Mucosa of stomach (tissue), 1 donor: ENCODE data around the gene LASP1.

Source experiments
- H3K27me3 ChIP-seq: one replicate; pipeline ENCODE4 v1.7.0; 2013; ENCODE audit warnings: mild to moderate bottlenecking, low read length; ENCODE audit not compliant: control insufficient read depth, insufficient read depth
- H3K36me3 ChIP-seq: one replicate; pipeline ENCODE4 v1.7.0; 2013; ENCODE audit warnings: low read length; ENCODE audit not compliant: control insufficient read depth, insufficient read depth
- H3K4me1 ChIP-seq: one replicate; pipeline ENCODE4 v1.7.0; 2013; ENCODE audit warnings: mild to moderate bottlenecking, low read length; ENCODE audit not compliant: control insufficient read depth, insufficient read depth
- H3K4me3 ChIP-seq: one replicate; pipeline ENCODE4 v1.7.0; 2013; ENCODE audit warnings: low read length
- H3K9ac ChIP-seq: one replicate; pipeline ENCODE4 v1.7.0; 2013; ENCODE audit warnings: mild to moderate bottlenecking, low read length, moderate library complexity
- H3K9me3 ChIP-seq: one replicate; pipeline ENCODE4 v1.7.0; 2013; ENCODE audit warnings: mild to moderate bottlenecking, low read length, moderate library complexity; ENCODE audit not compliant: control insufficient read depth
- donor health status: Pancreatic carcinoma.

LASP1 gene

DNA sequence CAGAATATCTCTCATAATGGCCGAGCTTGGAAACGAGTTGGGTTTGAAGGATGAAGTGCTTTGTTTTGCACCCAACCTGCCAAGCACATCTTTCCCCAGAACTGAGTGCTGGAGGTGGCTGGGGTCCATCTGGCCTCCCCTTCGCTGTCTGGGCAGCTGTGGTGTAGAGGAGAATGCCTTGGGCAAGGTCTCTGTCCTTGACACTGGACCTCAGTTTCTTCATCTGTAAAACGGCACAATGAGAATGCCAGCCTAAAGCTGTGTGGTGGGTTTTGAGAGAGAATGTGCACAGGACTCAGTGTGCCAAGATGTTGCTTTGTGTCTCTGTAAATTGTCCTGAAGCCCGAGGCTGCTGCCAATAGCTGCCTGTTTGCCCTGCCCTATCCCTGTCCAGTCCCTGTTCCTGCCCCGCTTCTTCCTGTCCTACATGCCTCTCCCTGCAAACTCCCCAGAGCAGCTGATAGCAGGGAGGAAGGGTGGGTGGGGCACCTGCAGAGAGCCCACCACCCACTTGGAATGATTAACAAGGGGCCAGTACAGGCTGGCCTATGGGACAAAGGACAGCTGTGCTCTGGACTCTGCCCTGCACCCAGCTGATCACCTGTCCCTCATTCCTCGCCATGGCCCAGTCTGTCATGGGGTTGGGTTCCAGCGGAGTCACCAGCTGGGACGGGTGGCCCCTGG, 15.3 kb downstream of the LASP1 start:
- Histone ChIP-seq H3K27me3 (no peaks in the 10 kb centered on the region), H3K4me3 (no peak overlapping the region), H3K4me1 (peaks cover 83% of the 10 kb centered on the region), H3K9me3 (no peaks in the 10 kb centered on the region), H3K9ac (peak overlapping the region; percentile 30), H3K36me3 (peaks cover 29% of the 10 kb centered on the region)

DNA sequence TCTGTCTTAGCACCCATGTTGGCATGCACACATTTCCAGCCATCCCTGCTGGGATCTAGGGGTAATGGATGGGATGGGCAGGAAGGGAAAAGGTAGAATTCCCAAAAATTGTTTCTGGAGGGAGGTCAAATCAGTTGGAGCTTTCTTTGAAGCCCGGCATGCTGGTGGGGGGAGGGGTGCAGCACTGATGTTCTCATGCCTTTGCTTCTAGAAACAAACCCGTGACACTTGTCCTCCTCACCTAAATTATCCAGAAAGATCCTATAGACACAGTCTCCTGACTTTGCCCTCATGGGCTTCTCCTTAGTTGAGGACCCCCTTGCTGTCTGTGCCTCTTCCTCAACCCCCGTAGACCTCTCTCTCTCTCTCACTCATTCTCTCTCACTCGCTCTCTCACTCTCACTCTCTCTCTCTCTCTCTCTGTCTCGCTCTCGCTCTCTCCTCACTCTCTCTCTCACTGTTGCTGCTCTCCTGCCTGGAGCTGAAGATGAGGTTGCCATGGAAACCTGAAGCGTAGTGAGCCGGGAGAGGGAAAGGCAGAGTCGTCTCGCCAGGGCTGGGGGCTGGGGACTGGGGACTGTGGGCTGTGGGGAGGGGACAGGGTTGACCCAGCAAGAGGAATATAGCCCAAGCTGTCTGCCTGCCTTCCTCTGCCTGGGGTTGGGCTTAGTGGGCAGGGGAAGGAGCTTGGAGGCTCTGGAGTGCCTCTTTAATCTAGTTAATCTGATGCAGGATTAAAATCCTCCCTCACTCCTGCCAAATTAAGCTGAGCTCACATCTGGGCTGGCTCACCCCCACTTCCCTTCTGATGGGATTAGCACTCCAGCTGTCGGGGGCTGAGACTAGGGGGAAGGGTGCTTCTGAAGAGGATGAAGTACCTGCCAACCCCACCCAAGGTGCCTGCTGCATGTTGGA, 16.1 kb downstream of the LASP1 start:
- H3K9ac ChIP-seq = peak overlapping the region; percentile 20

DNA sequence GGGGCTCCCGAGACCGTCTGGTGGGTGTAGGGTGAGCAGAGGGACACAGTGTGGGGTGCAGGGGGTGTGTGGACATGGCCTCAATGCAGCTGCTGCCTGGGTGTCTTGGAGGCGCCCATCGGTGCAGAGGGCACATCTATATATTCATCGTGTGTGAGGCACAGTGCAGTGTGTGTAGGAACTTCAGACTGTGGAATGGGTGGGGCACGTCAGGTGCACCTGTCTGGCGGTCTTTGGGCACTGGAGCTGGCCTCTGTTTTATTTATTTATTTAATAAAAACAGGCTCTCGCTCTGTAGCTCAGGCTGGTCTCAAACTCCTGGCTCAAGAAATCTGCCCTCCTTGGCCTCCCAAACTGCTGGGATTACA, 16.8 kb downstream of the LASP1 start:
- Histone ChIP-seq H3K4me3 (no peak overlapping the region), H3K4me1 (peaks cover 75% of the 10 kb centered on the region), H3K27me3 (no peaks in the 10 kb centered on the region), H3K9ac (peak overlapping the region; percentile 20), H3K36me3 (peaks cover 29% of the 10 kb centered on the region), H3K9me3 (no peaks in the 10 kb centered on the region)

More for the DNA sequence above, 16.1 kb downstream of the LASP1 start:
- Histone ChIP-seq H3K9me3 (no peaks in the 10 kb centered on the region), H3K4me3 (no peak overlapping the region), H3K27me3 (no peaks in the 10 kb centered on the region), H3K36me3 (peaks cover 29% of the 10 kb centered on the region), H3K4me1 (peaks cover 81% of the 10 kb centered on the region)

DNA sequence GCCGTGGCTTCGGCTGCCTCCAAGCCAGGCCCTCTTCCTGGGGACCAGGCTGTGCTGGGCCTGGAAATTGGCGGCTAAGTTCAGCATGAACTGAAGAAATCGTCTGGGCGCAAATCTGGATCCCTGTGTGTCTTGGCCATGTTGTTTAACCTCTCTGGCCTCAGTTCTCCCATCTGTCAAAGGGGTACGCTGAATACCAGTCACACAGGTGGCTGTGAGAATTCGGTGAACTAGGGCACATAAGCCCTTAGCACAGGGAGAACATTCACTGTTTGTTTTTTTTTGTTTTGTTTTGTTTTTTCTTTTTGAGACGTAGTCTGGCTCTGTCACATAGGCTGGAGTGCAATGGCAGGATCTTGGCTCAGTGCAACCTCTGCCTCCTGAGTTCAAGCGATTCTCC, 19.0 kb downstream of the LASP1 start:
- H3K4me1 ChIP-seq = peaks cover 65% of the 10 kb centered on the region
- no peak overlapping the region for H3K4me3 ChIP-seq
- H3K27me3 ChIP-seq = no peaks in the 10 kb centered on the region
- no peak overlapping the region for H3K9ac ChIP-seq
- peaks cover 42% of the 10 kb centered on the region for H3K36me3 ChIP-seq
- H3K9me3 ChIP-seq = no peaks in the 10 kb centered on the region

DNA sequence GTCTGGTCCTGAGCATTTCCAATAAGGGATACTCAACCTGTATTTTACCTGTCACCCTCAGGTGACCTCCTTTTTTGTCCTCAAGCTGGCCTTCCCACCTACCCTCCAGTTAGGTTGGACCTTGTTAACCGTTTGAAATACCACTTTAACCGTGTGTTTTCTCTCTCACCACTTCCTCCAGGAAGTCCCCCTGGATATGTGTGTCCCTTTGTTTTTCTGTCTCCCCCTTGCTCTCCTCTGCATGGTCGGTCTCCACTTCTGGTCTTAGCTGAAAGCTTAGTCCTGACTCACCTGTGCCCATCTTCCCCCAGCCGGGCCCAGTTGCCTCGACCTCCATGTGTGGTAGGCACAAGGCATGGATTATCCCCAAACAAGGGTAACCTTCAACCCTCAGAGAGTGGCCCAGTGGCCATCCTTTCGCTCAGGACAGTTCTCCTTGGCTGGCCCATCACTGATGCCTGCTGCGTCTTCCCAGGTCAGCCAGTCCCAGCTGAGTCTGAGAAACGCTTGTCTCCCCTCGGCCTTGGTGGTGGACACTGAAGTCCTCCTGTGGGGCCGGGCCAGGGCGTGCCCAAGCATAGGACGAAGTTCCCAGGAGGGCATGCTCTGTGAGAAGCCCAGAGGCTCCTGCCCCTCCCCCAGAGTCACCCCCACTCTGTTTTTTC, 20.0 kb downstream of the LASP1 start:
- H3K4me1 ChIP-seq = peaks cover 58% of the 10 kb centered on the region

DNA sequence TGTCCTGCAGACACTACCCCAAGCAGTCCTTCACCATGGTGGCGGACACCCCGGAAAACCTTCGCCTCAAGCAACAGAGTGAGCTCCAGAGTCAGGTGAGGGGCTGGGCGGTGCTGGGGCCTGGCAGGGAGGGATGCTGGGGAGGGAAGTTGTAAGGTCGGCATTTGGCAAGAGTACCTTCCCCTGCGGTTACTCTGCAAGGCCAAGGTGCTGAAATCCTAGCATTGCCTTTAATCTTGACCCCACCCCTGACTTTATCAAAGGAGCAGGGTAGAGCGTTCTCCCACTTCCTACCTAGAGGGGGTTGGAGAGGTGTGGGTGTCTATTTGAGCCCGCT, 20.5 kb downstream of the LASP1 start:
- Histone ChIP-seq H3K27me3 (no peaks in the 10 kb centered on the region), H3K9ac (peak overlapping the region; percentile 6), H3K4me1 (peaks cover 53% of the 10 kb centered on the region), H3K36me3 (peaks cover 44% of the 10 kb centered on the region), H3K9me3 (no peaks in the 10 kb centered on the region), H3K4me3 (peak overlapping the region; percentile 15)

More for the DNA sequence above, 20.0 kb downstream of the LASP1 start:
- Histone ChIP-seq H3K36me3 (peaks cover 46% of the 10 kb centered on the region), H3K4me3 (peak overlapping the region; percentile 15), H3K9ac (peak overlapping the region; percentile 6), H3K9me3 (no peaks in the 10 kb centered on the region), H3K27me3 (no peaks in the 10 kb centered on the region)

DNA sequence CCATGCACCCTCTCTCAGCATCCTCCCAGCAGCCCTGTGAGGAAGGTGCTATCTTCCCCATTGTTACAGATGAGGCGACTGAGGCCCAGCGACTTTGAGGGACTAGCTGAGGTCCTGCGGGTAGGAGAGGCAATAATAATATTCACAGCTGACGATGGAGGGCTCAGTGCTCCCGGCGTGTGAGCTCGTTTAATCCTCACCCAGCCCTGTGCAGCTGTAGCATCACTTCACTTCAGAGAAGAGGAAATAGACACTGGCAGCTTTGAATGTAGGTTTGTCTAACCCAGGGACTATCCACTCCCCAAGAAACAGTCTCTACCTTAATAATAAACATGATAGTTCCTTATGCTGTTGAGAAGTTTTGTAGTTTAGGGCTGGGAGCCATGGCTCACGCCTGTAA, 21.6 kb downstream of the LASP1 start:
- no peaks in the 10 kb centered on the region for H3K9me3 ChIP-seq
- H3K27me3 ChIP-seq = no peaks in the 10 kb centered on the region
- H3K4me1 ChIP-seq = peaks cover 53% of the 10 kb centered on the region
- peaks cover 54% of the 10 kb centered on the region for H3K36me3 ChIP-seq
- H3K4me3 ChIP-seq = no peak overlapping the region
- no peak overlapping the region for H3K9ac ChIP-seq

DNA sequence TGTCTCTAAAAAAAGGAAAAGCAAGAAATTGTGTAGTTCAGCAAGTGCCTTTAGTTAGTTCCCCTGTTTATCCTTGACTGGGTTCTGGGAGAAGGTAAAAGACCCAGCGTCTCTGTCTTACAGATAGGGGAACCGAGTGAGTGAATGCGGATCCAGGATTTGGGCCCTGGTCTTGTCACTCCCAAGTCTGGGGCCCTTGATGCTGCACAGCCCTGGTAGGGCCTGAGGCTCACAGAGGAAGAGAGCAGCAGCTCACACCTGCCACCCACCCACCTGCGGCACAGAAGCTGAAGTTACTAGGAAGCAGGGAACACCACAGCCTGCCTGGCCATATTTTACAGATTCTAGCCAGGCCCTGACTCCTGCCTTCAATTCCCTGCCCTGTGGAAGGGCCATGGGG, 22.2 kb downstream of the LASP1 start:
- Histone ChIP-seq H3K27me3 (no peaks in the 10 kb centered on the region), H3K4me1 (peaks cover 53% of the 10 kb centered on the region), H3K4me3 (no peak overlapping the region), H3K9ac (no peak overlapping the region), H3K9me3 (no peaks in the 10 kb centered on the region), H3K36me3 (peaks cover 56% of the 10 kb centered on the region)

DNA sequence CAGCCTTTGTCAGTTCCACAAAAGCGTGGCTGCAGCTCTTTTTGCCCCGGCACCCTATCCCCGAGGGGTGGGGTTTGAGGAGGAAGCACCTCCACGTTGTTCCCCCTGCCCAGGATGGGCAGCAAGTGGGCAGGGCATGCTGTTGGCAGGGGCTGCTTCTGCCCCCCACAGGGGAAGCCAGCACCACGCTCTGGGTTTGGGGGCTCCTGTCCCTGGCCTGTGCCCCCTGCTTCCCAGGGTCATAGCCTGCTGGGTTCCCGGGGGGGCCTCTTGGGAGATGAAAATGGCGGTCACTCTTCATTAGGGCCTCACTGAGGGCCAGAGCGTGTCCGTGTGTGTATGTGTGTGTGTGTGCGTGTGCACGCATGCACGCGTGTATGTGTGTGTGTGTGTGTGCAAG, 22.8 kb downstream of the LASP1 start:
- Histone ChIP-seq H3K9ac (no peak overlapping the region), H3K4me1 (peaks cover 53% of the 10 kb centered on the region)

DNA sequence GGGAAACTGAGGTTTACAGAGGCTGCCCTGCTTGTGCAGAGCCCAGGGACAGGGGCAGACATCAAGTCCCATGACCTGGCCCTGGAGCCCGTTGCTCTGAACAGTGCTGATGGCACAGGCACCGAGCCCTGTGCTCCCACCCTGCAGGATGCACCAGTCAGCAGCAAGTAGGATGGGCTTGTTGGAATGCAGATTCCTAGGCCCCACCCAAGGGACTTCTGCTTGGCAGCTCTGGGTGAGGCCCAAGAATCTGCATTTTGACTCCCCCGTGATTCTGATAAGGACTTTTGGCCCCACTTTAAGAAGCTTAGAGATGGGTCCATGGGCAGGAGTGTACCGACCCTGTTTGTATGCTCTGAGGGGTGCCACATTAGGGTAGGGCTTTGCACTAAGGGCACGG, 23.3 kb downstream of the LASP1 start:
- H3K9ac ChIP-seq = no peak overlapping the region
- H3K4me3 ChIP-seq = no peak overlapping the region
- H3K36me3 ChIP-seq = peaks cover 58% of the 10 kb centered on the region
- H3K27me3 ChIP-seq = no peaks in the 10 kb centered on the region
- peaks cover 53% of the 10 kb centered on the region for H3K4me1 ChIP-seq
- no peaks in the 10 kb centered on the region for H3K9me3 ChIP-seq

More for the DNA sequence above, 22.8 kb downstream of the LASP1 start:
- H3K27me3 ChIP-seq = no peaks in the 10 kb centered on the region
- H3K9me3 ChIP-seq = no peaks in the 10 kb centered on the region
- H3K36me3 ChIP-seq = peaks cover 56% of the 10 kb centered on the region
- H3K4me3 ChIP-seq = no peak overlapping the region

DNA sequence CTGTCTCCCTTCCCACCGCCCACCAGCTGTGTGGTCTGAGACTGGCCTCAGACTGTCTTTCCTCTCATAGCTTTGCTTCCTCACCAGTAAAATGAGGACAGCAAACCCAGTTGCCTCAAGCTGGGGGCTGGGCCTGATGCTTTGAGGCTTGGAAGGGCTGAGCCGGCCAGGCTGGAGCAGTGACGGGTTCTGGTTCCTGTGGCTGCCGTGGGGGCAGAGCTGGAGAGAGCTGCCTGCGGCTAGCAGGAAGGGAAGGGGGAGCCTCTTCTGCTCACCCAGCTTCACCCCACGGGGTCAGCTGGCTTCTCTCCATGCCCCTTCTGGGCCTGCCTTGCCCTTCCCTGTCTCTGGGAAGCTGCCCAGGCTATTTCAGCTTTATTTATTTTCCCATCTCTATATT, 23.7 kb downstream of the LASP1 start:
- peaks cover 58% of the 10 kb centered on the region for H3K4me1 ChIP-seq

DNA sequence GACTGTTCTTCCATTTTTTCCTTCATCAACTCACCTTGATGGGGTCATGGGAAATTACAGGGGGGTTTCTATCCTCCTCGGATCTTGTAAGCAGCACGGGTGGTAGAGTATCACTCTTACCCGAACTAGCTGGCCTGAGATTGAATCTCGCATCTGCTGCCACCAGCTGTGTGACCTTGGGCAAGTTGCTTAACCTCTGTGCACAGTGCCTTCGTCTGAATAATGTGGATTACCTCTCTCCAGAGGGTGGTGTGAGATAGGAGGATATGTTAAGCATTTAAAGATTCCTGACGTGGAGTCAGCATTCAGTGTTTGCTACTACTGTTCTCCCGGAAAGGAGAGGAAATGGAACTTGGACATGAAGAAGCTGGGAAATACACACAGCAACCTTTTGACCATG, 24.4 kb downstream of the LASP1 start:
- no peak overlapping the region for H3K9ac ChIP-seq
- no peaks in the 10 kb centered on the region for H3K27me3 ChIP-seq
- H3K36me3 ChIP-seq = peaks cover 65% of the 10 kb centered on the region
- no peak overlapping the region for H3K4me3 ChIP-seq
- H3K9me3 ChIP-seq = no peaks in the 10 kb centered on the region
- peaks cover 63% of the 10 kb centered on the region for H3K4me1 ChIP-seq

More for the DNA sequence above, 23.7 kb downstream of the LASP1 start:
- Histone ChIP-seq H3K36me3 (peaks cover 62% of the 10 kb centered on the region), H3K9me3 (no peaks in the 10 kb centered on the region), H3K4me3 (no peak overlapping the region), H3K27me3 (no peaks in the 10 kb centered on the region), H3K9ac (no peak overlapping the region)
